ENCODE data around the gene BPIFB1. TPM values are rescaled to one million over a fixed set of nuclear protein-coding genes. Genes with fewer than 3 reads are reported as not detected.

BPIFB1 gene
- total RNA-seq, result not detected

- H3K9me3 ChIP-seq (ENCODE audit: control insufficient read depth in 3 of 3, low read length in 3 of 3), result no peaks in the 10 kb centered on the region
- H3K4me3 ChIP-seq (ENCODE audit: low read length in 3 of 3), result no peak within 1 kb of the TSS
- H3K27ac ChIP-seq (ENCODE audit: low read depth, low read length), result no peak within 1 kb of the TSS
- H3K4me1 ChIP-seq (ENCODE audit: control insufficient read depth in 3 of 3, insufficient read depth in 3 of 3, low read length in 3 of 3), result no peaks in the 10 kb centered on the region
- no peak within 1 kb of the TSS for H3K9ac ChIP-seq (ENCODE audit: low read depth in 1 of 3, low read length in 3 of 3)
- peaks cover 26 to 68% (median 53%) of the 10 kb centered on the region in 3 donors for H3K27me3 ChIP-seq (ENCODE audit: control insufficient read depth in 3 of 3, insufficient read depth in 3 of 3, low read length in 3 of 3)
- no peaks in the 10 kb centered on the region for H3K36me3 ChIP-seq (ENCODE audit: control insufficient read depth in 3 of 3, insufficient read depth in 3 of 3, low read length in 3 of 3)
Measured at GRCh38 chr20:33282991-33283555, at the start of gene BPIFB1. Gene BPIFB1 (plus strand): TSS chr20:33283214. CDS start chr20:33286074, 2,860 bp downstream.

- Histone ChIP-seq H3K27me3 (ENCODE audit: control insufficient read depth in 3 of 3, insufficient read depth in 3 of 3, low read length in 3 of 3) (peaks cover 17 to 40% (median 18%) of the 10 kb centered on the region in 3 donors), H3K27ac (ENCODE audit: low read depth, low read length) (no peak overlapping the region), H3K4me1 (ENCODE audit: control insufficient read depth in 3 of 3, insufficient read depth in 3 of 3, low read length in 3 of 3) (no peaks in the 10 kb centered on the region), H3K4me3 (ENCODE audit: low read length in 3 of 3) (no peak overlapping the region), H3K36me3 (ENCODE audit: control insufficient read depth in 3 of 3, insufficient read depth in 3 of 3, low read length in 3 of 3) (no peaks in the 10 kb centered on the region), H3K9me3 (ENCODE audit: control insufficient read depth in 3 of 3, low read length in 3 of 3) (no peaks in the 10 kb centered on the region), H3K9ac (ENCODE audit: low read depth in 1 of 3, low read length in 3 of 3) (no peak overlapping the region)
Measured at GRCh38 chr20:33234050-33234449, 49.0 kb upstream of the BPIFB1 start.

GRCh38 chr20:33235696-33236095 is 47.3 kb upstream of the BPIFB1 start, which contains the start of gene BPIFA1:
Gene BPIFA1 (plus strand): TSS chr20:33235996. CDS start chr20:33237712, 1,716 bp downstream.
- Histone ChIP-seq H3K27me3 (ENCODE audit: control insufficient read depth in 3 of 3, insufficient read depth in 3 of 3, low read length in 3 of 3) (peaks cover 12 to 36% (median 15%) of the 10 kb centered on the region in 3 donors), H3K27ac (ENCODE audit: low read depth, low read length) (no peak within 1 kb of the TSS), H3K9ac (ENCODE audit: low read depth in 1 of 3, low read length in 3 of 3) (no peak within 1 kb of the TSS), H3K4me3 (ENCODE audit: low read length in 3 of 3) (no peak within 1 kb of the TSS), H3K36me3 (ENCODE audit: control insufficient read depth in 3 of 3, insufficient read depth in 3 of 3, low read length in 3 of 3) (no peaks in the 10 kb centered on the region), H3K9me3 (ENCODE audit: control insufficient read depth in 3 of 3, low read length in 3 of 3) (no peaks in the 10 kb centered on the region), H3K4me1 (ENCODE audit: control insufficient read depth in 3 of 3, insufficient read depth in 3 of 3, low read length in 3 of 3) (no peaks in the 10 kb centered on the region)

GRCh38 chr20:33236351-33236750 is 46.7 kb upstream of the BPIFB1 start:
- Histone ChIP-seq H3K4me1 (ENCODE audit: control insufficient read depth in 3 of 3, insufficient read depth in 3 of 3, low read length in 3 of 3) (no peaks in the 10 kb centered on the region), H3K27me3 (ENCODE audit: control insufficient read depth in 3 of 3, insufficient read depth in 3 of 3, low read length in 3 of 3) (peaks cover 11 to 37% (median 19%) of the 10 kb centered on the region in 3 donors), H3K9ac (ENCODE audit: low read depth in 1 of 3, low read length in 3 of 3) (no peak overlapping the region), H3K36me3 (ENCODE audit: control insufficient read depth in 3 of 3, insufficient read depth in 3 of 3, low read length in 3 of 3) (no peaks in the 10 kb centered on the region), H3K27ac (ENCODE audit: low read depth, low read length) (no peak overlapping the region), H3K4me3 (ENCODE audit: low read length in 3 of 3) (no peak overlapping the region), H3K9me3 (ENCODE audit: control insufficient read depth in 3 of 3, low read length in 3 of 3) (no peaks in the 10 kb centered on the region)

- no peaks in the 10 kb centered on the region for H3K36me3 ChIP-seq (ENCODE audit: control insufficient read depth in 3 of 3, insufficient read depth in 3 of 3, low read length in 3 of 3)
- no peaks in the 10 kb centered on the region for H3K9me3 ChIP-seq (ENCODE audit: control insufficient read depth in 3 of 3, low read length in 3 of 3)
- no peak overlapping the region for H3K4me3 ChIP-seq (ENCODE audit: low read length in 3 of 3)
- peaks cover 9 to 34% (median 20%) of the 10 kb centered on the region in 3 donors for H3K27me3 ChIP-seq (ENCODE audit: control insufficient read depth in 3 of 3, insufficient read depth in 3 of 3, low read length in 3 of 3)
- H3K4me1 ChIP-seq (ENCODE audit: control insufficient read depth in 3 of 3, insufficient read depth in 3 of 3, low read length in 3 of 3), result no peaks in the 10 kb centered on the region
- H3K9ac ChIP-seq (ENCODE audit: low read depth in 1 of 3, low read length in 3 of 3), result no peak overlapping the region
- no peak overlapping the region for H3K27ac ChIP-seq (ENCODE audit: low read depth, low read length)
Measured at GRCh38 chr20:33237989-33238388, 45.0 kb upstream of the BPIFB1 start.

GRCh38 chr20:33239418-33239817 is 43.6 kb upstream of the BPIFB1 start:
- Histone ChIP-seq H3K36me3 (ENCODE audit: control insufficient read depth in 3 of 3, insufficient read depth in 3 of 3, low read length in 3 of 3) (no peaks in the 10 kb centered on the region), H3K27me3 (ENCODE audit: control insufficient read depth in 3 of 3, insufficient read depth in 3 of 3, low read length in 3 of 3) (peaks cover 9 to 24% (median 9%) of the 10 kb centered on the region in 3 donors)

GRCh38 chr20:33239979-33240736 is 42.9 kb upstream of the BPIFB1 start:
- H3K4me1 ChIP-seq (ENCODE audit: control insufficient read depth in 3 of 3, insufficient read depth in 3 of 3, low read length in 3 of 3), result no peaks in the 10 kb centered on the region
- no peak overlapping the region for H3K27ac ChIP-seq (ENCODE audit: low read depth, low read length)
- no peaks in the 10 kb centered on the region for H3K36me3 ChIP-seq (ENCODE audit: control insufficient read depth in 3 of 3, insufficient read depth in 3 of 3, low read length in 3 of 3)
- H3K9me3 ChIP-seq (ENCODE audit: control insufficient read depth in 3 of 3, low read length in 3 of 3), result no peaks in the 10 kb centered on the region
- peaks cover 7 to 24% (median 9%) of the 10 kb centered on the region in 3 donors for H3K27me3 ChIP-seq (ENCODE audit: control insufficient read depth in 3 of 3, insufficient read depth in 3 of 3, low read length in 3 of 3)
- no peak overlapping the region for H3K9ac ChIP-seq (ENCODE audit: low read depth in 1 of 3, low read length in 3 of 3)
- no peak overlapping the region for H3K4me3 ChIP-seq (ENCODE audit: low read length in 3 of 3)

More at GRCh38 chr20:33239418-33239817, 43.6 kb upstream of the BPIFB1 start:
- Histone ChIP-seq H3K9ac (ENCODE audit: low read depth in 1 of 3, low read length in 3 of 3) (no peak overlapping the region), H3K4me1 (ENCODE audit: control insufficient read depth in 3 of 3, insufficient read depth in 3 of 3, low read length in 3 of 3) (no peaks in the 10 kb centered on the region), H3K9me3 (ENCODE audit: control insufficient read depth in 3 of 3, low read length in 3 of 3) (no peaks in the 10 kb centered on the region), H3K4me3 (ENCODE audit: low read length in 3 of 3) (no peak overlapping the region), H3K27ac (ENCODE audit: low read depth, low read length) (no peak overlapping the region)

- no peak overlapping the region for H3K27ac ChIP-seq (ENCODE audit: low read depth, low read length)
- H3K27me3 ChIP-seq (ENCODE audit: control insufficient read depth in 3 of 3, insufficient read depth in 3 of 3, low read length in 3 of 3), result peaks cover 3 to 22% (median 9%) of the 10 kb centered on the region in 3 donors
- no peaks in the 10 kb centered on the region for H3K9me3 ChIP-seq (ENCODE audit: control insufficient read depth in 3 of 3, low read length in 3 of 3)
- H3K36me3 ChIP-seq (ENCODE audit: control insufficient read depth in 3 of 3, insufficient read depth in 3 of 3, low read length in 3 of 3), result no peaks in the 10 kb centered on the region
- H3K4me1 ChIP-seq (ENCODE audit: control insufficient read depth in 3 of 3, insufficient read depth in 3 of 3, low read length in 3 of 3), result no peaks in the 10 kb centered on the region
- H3K9ac ChIP-seq (ENCODE audit: low read depth in 1 of 3, low read length in 3 of 3), result no peak overlapping the region
- no peak overlapping the region for H3K4me3 ChIP-seq (ENCODE audit: low read length in 3 of 3)
Measured at GRCh38 chr20:33240923-33241322, 42.1 kb upstream of the BPIFB1 start.

GRCh38 chr20:33242319-33243100 is 40.5 kb upstream of the BPIFB1 start:
- Histone ChIP-seq H3K9me3 (ENCODE audit: control insufficient read depth in 3 of 3, low read length in 3 of 3) (no peaks in the 10 kb centered on the region), H3K9ac (ENCODE audit: low read depth in 1 of 3, low read length in 3 of 3) (no peak overlapping the region), H3K4me3 (ENCODE audit: low read length in 3 of 3) (no peak overlapping the region), H3K36me3 (ENCODE audit: control insufficient read depth in 3 of 3, insufficient read depth in 3 of 3, low read length in 3 of 3) (no peaks in the 10 kb centered on the region), H3K27ac (ENCODE audit: low read depth, low read length) (no peak overlapping the region), H3K27me3 (ENCODE audit: control insufficient read depth in 3 of 3, insufficient read depth in 3 of 3, low read length in 3 of 3) (peaks cover 0 to 16% (median 9%) of the 10 kb centered on the region in 3 donors), H3K4me1 (ENCODE audit: control insufficient read depth in 3 of 3, insufficient read depth in 3 of 3, low read length in 3 of 3) (no peaks in the 10 kb centered on the region)
